Caco-2 (cell line): ENCODE measurements around the gene IMPG2. TPM values are rescaled to one million over a fixed set of nuclear protein-coding genes. Genes with fewer than 3 reads are reported as not detected.

Experiments used
- BruUV-seq: library from RNA; stranded (reverse); fragments of 400-500 nt; replicated peaks from 2 replicates; lab custom pipeline; 2021; lab: Mats Ljungman, UMichigan
- CTCF ChIA-PET: fragments of 300-600 bp; sonication (Branson Sonifier 250); formaldehyde crosslinking; loops from one replicate; lab custom pipeline; 2022; ENCODE audit warnings: antibody characterized with exemption; lab: Charles Lee
- POLR2A ChIA-PET: fragments of 300-600 bp; sonication (Branson Sonifier 250); formaldehyde crosslinking; loops from one replicate; lab custom pipeline; 2022; ENCODE audit warnings: antibody characterized with exemption; lab: Charles Lee
- DNase-seq, 2 experiments: peaks; one replicate each; pipeline versions ENCODE4 v3.0.0 to v3.0.0-alpha.2; 2020 to 2022
- H3K27me3 ChIP-seq: replicated peaks from 2 replicates; pipeline ENCODE4 v1.6.0; 2011; ENCODE audit warnings: low read length; ENCODE audit not compliant: control insufficient read depth, insufficient read depth
- H3K36me3 ChIP-seq: 2 replicates; pipeline ENCODE4 v1.5.1; 2011; ENCODE audit warnings: low read length; ENCODE audit not compliant: control insufficient read depth, insufficient read depth
- H3K4me1 ChIP-seq: fragments of 250-450 bp; sonication (Bioruptor Pico); 2 replicates; pipeline ENCODE4 v1.5.1; 2020; ENCODE audit warnings: mild to moderate bottlenecking
- H3K4me3 ChIP-seq: 2 replicates; pipeline ENCODE4 v1.5.1; 2011; ENCODE audit warnings: low read depth, mild to moderate bottlenecking, control low read depth, low read length
- H3K9me3 ChIP-seq: fragments of 250-450 bp; sonication (Bioruptor Pico); 2 replicates; pipeline ENCODE4 v1.5.1; 2020; ENCODE audit warnings: mild to moderate bottlenecking, moderate library complexity
- H3K27ac Mint-ChIP-seq: one replicate; pipeline ENCODE4 v1.8.0; 2022; ENCODE audit warnings: mixed read lengths; ENCODE audit not compliant: unreplicated experiment
- H3K27me3 Mint-ChIP-seq: one replicate; pipeline ENCODE4 v1.8.0; 2022; ENCODE audit warnings: mixed read lengths; ENCODE audit not compliant: insufficient read depth, unreplicated experiment
- H3K36me3 Mint-ChIP-seq: one replicate; pipeline ENCODE4 v1.8.0; 2022; ENCODE audit warnings: mild to moderate bottlenecking, mixed read lengths; ENCODE audit not compliant: insufficient read depth, unreplicated experiment
- H3K4me1 Mint-ChIP-seq: one replicate; pipeline ENCODE4 v1.8.0; 2022; ENCODE audit warnings: low read depth, mixed read lengths; ENCODE audit not compliant: unreplicated experiment
- H3K4me3 Mint-ChIP-seq: one replicate; pipeline ENCODE4 v1.8.0; 2022; ENCODE audit warnings: mild to moderate bottlenecking, moderate library complexity, mixed read lengths; ENCODE audit not compliant: unreplicated experiment
- H3K9me3 Mint-ChIP-seq: one replicate; pipeline ENCODE4 v1.8.0; 2022; ENCODE audit warnings: mixed read lengths; ENCODE audit not compliant: unreplicated experiment
- intact Hi-C: fragments of 100-400 bp; cut with micrococcal nuclease; formaldehyde crosslinking; loops from one replicate; pipeline ENCODE4 v1.10.0; 2022; ENCODE audit not compliant: unreplicated experiment
- total RNA-seq: library from RNA; stranded (reverse); gene quantifications from 2 replicates; pipeline ENCODE4 v1.2.3, GENCODE V29; 2022
- TF ChIP-seq, protein P1 (sequence below), 2 experiments: fragments of 200-600 bp in 1 of 2; IDR thresholded peaks; 1 replicate in 1 of 2; 2 replicates in 1 of 2; pipeline versions ENCODE4 v1.5.1 to v1.8.0; 2011 to 2022; ENCODE audit warnings: antibody characterized with exemption in 1 of 2, control low read depth in 1 of 2, inconsistent platforms in 1 of 2, low read depth in 1 of 2, low read length in 1 of 2, mild to moderate bottlenecking in 1 of 2, moderate library complexity in 1 of 2; ENCODE audit not compliant: insufficient read depth in 1 of 2, severe bottlenecking in 1 of 2, unreplicated experiment in 1 of 2

IMPG2 gene
- total RNA-seq, 1 experiment from 2014 or later, result not detected

- Mint-ChIP-seq H3K36me3 (no peaks in the 10 kb centered on the region), H3K9me3 (no peaks in the 10 kb centered on the region), H3K4me3 (no peak overlapping the region), H3K27me3 (no peaks in the 10 kb centered on the region), H3K27ac (no peak overlapping the region), H3K4me1 (no peaks in the 10 kb centered on the region)
- BruUV-seq, result no TSS peak
- Histone ChIP-seq H3K9me3 (no peaks in the 10 kb centered on the region), H3K4me3 (no peak overlapping the region), H3K27me3 (no peaks in the 10 kb centered on the region), H3K4me1 (no peaks in the 10 kb centered on the region), H3K36me3 (no peaks in the 10 kb centered on the region)
- ChIA-PET POLR2A (no interaction called here), CTCF (no interaction called here)
- intact Hi-C loops, result no loop called here
- no peak for DNase-seq
- TF ChIP-seq, protein P1, sequence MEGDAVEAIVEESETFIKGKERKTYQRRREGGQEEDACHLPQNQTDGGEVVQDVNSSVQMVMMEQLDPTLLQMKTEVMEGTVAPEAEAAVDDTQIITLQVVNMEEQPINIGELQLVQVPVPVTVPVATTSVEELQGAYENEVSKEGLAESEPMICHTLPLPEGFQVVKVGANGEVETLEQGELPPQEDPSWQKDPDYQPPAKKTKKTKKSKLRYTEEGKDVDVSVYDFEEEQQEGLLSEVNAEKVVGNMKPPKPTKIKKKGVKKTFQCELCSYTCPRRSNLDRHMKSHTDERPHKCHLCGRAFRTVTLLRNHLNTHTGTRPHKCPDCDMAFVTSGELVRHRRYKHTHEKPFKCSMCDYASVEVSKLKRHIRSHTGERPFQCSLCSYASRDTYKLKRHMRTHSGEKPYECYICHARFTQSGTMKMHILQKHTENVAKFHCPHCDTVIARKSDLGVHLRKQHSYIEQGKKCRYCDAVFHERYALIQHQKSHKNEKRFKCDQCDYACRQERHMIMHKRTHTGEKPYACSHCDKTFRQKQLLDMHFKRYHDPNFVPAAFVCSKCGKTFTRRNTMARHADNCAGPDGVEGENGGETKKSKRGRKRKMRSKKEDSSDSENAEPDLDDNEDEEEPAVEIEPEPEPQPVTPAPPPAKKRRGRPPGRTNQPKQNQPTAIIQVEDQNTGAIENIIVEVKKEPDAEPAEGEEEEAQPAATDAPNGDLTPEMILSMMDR (IDR thresholded peaks at IDR 0.05; ENCODE audit: insufficient read depth in 1 of 2, low read depth in 1 of 2, low read length in 1 of 2, severe bottlenecking in 1 of 2, unreplicated experiment in 1 of 2), result no peak
Observed at GRCh38 chr3:101177577-101177976, 142.8 kb downstream of the IMPG2 start.

Other genes with a start within 250 kb of the IMPG2 start
- 7.6 and 8.5 TPM in 2 replicates for gene SENP7, start 192.6 kb upstream of the IMPG2 start, total RNA-seq
- 25.7 and 28.1 TPM in 2 replicates for gene TRMT10C, start 241.3 kb upstream of the IMPG2 start, total RNA-seq